Sigmoid colon (tissue), 3 donors: ENCODE measurements around the gene DISP2.

Experiments used
- POLR2A ChIP-seq, 2 donors: fragments of 450-650 bp; IDR thresholded peaks; one replicate each; pipeline ENCODE4 v1.6.1; 2016; ENCODE audit warnings: antibody characterized with exemption in 2 of 2, mild to moderate bottlenecking in 2 of 2, moderate library complexity in 2 of 2
- TF ChIP-seq, protein P1 (sequence below), 4 experiments: fragments of 450-650 bp in 3 of 4; fragments of 200-600 bp in 1 of 4; IDR thresholded peaks; one replicate each; pipeline ENCODE4 v1.5.1; 2016 to 2019; ENCODE audit warnings: antibody characterized with exemption in 4 of 4, mild to moderate bottlenecking in 3 of 4, moderate library complexity in 2 of 4

DNA sequence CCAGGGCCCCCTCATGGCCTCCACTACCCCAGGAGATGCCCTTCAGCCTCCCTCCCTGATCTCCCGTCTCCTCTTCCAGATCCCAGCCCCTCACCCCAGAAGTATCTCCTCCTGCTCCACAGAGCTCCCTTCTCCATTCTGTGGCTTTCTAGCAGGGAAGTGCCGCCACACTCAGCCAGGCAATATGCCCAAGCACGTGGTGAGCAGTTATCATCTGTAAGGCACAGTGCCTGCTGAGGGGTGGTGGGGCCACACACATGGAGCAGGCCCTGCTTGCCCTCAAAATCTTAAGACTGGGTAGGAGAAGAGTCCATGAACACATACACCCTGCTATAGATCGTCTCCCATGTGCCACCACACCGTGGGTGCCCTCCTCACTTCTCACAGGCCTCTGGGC, 9.5 kb upstream of the DISP2 start:
- TF ChIP-seq POLR2A (IDR thresholded peaks at IDR 0.05): no peak
- TF ChIP-seq, protein P1, sequence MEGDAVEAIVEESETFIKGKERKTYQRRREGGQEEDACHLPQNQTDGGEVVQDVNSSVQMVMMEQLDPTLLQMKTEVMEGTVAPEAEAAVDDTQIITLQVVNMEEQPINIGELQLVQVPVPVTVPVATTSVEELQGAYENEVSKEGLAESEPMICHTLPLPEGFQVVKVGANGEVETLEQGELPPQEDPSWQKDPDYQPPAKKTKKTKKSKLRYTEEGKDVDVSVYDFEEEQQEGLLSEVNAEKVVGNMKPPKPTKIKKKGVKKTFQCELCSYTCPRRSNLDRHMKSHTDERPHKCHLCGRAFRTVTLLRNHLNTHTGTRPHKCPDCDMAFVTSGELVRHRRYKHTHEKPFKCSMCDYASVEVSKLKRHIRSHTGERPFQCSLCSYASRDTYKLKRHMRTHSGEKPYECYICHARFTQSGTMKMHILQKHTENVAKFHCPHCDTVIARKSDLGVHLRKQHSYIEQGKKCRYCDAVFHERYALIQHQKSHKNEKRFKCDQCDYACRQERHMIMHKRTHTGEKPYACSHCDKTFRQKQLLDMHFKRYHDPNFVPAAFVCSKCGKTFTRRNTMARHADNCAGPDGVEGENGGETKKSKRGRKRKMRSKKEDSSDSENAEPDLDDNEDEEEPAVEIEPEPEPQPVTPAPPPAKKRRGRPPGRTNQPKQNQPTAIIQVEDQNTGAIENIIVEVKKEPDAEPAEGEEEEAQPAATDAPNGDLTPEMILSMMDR (IDR thresholded peaks at IDR 0.05): no peak
